ENCODE measurements around the gene OSBPL5.

GRCh38 chr11:3171931-3172560 is 6.9 kb upstream of the OSBPL5 start:
- no peak for TF ChIP-seq MZF1 (tag by site-specific recombination; IDR thresholded peaks at IDR 0.05; ENCODE audit: borderline replicate concordance)
- TF ChIP-seq ZNF274 (IDR thresholded peaks at IDR 0.05; ENCODE audit: low read length): no peak
- no peak for TF ChIP-seq ZNF274 (tag by site-specific recombination; IDR thresholded peaks at IDR 0.05; ENCODE audit: borderline replicate concordance)
- no peak for TF ChIP-seq SP2 (tag by site-specific recombination; IDR thresholded peaks at IDR 0.05)

Data from HEK293 (cell line).